ENCODE data around the gene TECTA. TPM values are rescaled to one million over a fixed set of nuclear protein-coding genes. Genes with fewer than 3 reads are reported as not detected.

The TECTA gene
- total and polyA plus RNA-seq, 2 experiments from 2014 or later, result 0.17 to 0.50 TPM

GRCh38 chr11:121119440-121119839 is 18.4 kb downstream of the TECTA start:
- DNase-seq (ENCODE audit: low spot score), result no peak
- Histone ChIP-seq H3K79me2 (no peaks in the 10 kb centered on the region), H3K4me3 (no peak overlapping the region), H3K4me2 (no peak overlapping the region), H3K36me3 (replicated peaks; ENCODE audit: insufficient read depth, low read depth) (no peaks in the 10 kb centered on the region), H3K9me2 (replicated peaks; ENCODE audit: insufficient read depth) (no peaks in the 10 kb centered on the region), H3K27ac (no peak overlapping the region), H3K9me3 (ENCODE audit: low read depth) (no peaks in the 10 kb centered on the region), H4K20me1 (ENCODE audit: insufficient read depth, poor library complexity, severe bottlenecking) (no peaks in the 10 kb centered on the region), H3K27me3 (peaks cover 5% of the 10 kb centered on the region), H2AFZ (no peak overlapping the region), H3K4me1 (ENCODE audit: insufficient read depth) (no peaks in the 10 kb centered on the region)
- WGBS (ENCODE audit: low lambda C conversion rate, missing lambda C conversion rate), result 47% methylated on average over 1 of the region's 1 CpG
- TF ChIP-seq, protein P1, sequence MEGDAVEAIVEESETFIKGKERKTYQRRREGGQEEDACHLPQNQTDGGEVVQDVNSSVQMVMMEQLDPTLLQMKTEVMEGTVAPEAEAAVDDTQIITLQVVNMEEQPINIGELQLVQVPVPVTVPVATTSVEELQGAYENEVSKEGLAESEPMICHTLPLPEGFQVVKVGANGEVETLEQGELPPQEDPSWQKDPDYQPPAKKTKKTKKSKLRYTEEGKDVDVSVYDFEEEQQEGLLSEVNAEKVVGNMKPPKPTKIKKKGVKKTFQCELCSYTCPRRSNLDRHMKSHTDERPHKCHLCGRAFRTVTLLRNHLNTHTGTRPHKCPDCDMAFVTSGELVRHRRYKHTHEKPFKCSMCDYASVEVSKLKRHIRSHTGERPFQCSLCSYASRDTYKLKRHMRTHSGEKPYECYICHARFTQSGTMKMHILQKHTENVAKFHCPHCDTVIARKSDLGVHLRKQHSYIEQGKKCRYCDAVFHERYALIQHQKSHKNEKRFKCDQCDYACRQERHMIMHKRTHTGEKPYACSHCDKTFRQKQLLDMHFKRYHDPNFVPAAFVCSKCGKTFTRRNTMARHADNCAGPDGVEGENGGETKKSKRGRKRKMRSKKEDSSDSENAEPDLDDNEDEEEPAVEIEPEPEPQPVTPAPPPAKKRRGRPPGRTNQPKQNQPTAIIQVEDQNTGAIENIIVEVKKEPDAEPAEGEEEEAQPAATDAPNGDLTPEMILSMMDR (IDR thresholded peaks at IDR 0.05; ENCODE audit: poor library complexity), result peak; percentile 30
- no peak for TF ChIP-seq EZH2phosphoT487 (IDR thresholded peaks at IDR 0.05; ENCODE audit: low read depth, severe bottlenecking, unreplicated experiment)
- TF ChIP-seq EZH2 (IDR thresholded peaks at IDR 0.05; ENCODE audit: borderline replicate concordance), result no peak

DNA sequence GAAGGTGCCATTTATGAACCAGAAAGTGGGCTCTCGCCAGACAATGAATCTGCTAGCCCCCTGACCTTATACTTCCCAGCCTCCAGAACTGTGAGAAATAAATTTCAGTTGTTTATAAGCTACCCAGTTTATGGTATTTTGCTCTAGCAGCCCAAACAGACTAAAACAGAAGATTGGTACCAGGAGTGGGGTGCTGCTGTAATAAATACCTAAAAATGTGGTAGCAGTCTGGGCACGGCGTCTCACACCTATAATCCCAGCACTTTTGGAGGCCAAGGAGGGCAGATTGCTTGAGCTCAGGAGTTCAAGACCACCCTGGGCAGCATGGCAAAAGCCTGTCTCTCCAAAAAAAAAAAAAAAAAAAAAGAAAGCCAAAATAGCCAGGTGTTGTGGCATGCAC is 21.3 kb downstream of the TECTA start:
- no peak for DNase-seq (ENCODE audit: low spot score)
- Histone ChIP-seq H3K27me3 (no peaks in the 10 kb centered on the region), H3K27ac (no peak overlapping the region), H3K4me2 (no peak overlapping the region), H3K9me2 (replicated peaks; ENCODE audit: insufficient read depth) (no peaks in the 10 kb centered on the region), H3K79me2 (no peaks in the 10 kb centered on the region), H3K36me3 (replicated peaks; ENCODE audit: insufficient read depth, low read depth) (no peaks in the 10 kb centered on the region), H4K20me1 (ENCODE audit: insufficient read depth, poor library complexity, severe bottlenecking) (no peaks in the 10 kb centered on the region), H2AFZ (no peak overlapping the region), H3K4me1 (ENCODE audit: insufficient read depth) (no peaks in the 10 kb centered on the region), H3K4me3 (no peak overlapping the region), H3K9me3 (ENCODE audit: low read depth) (no peaks in the 10 kb centered on the region)
- whole genome bisulfite sequencing (ENCODE audit: low lambda C conversion rate, missing lambda C conversion rate), result 84% methylated on average over 3 of the region's 3 CpGs
- TF ChIP-seq EZH2phosphoT487 (IDR thresholded peaks at IDR 0.05; ENCODE audit: low read depth, severe bottlenecking, unreplicated experiment), result no peak
- no peak for TF ChIP-seq EZH2 (IDR thresholded peaks at IDR 0.05; ENCODE audit: borderline replicate concordance)
- TF ChIP-seq, protein P1 (IDR thresholded peaks at IDR 0.05; ENCODE audit: poor library complexity), result no peak

- Histone ChIP-seq H3K9me3 (ENCODE audit: low read depth) (no peaks in the 10 kb centered on the region), H2AFZ (no peak overlapping the region), H3K9me2 (replicated peaks; ENCODE audit: insufficient read depth) (no peaks in the 10 kb centered on the region), H3K36me3 (replicated peaks; ENCODE audit: insufficient read depth, low read depth) (no peaks in the 10 kb centered on the region), H3K4me1 (ENCODE audit: insufficient read depth) (no peaks in the 10 kb centered on the region), H3K4me2 (no peak overlapping the region), H4K20me1 (ENCODE audit: insufficient read depth, poor library complexity, severe bottlenecking) (no peaks in the 10 kb centered on the region), H3K79me2 (no peaks in the 10 kb centered on the region), H3K27ac (no peak overlapping the region), H3K27me3 (no peaks in the 10 kb centered on the region), H3K4me3 (no peak overlapping the region)
- TF ChIP-seq EZH2 (IDR thresholded peaks at IDR 0.05; ENCODE audit: borderline replicate concordance), result no peak
- TF ChIP-seq, protein P1 (IDR thresholded peaks at IDR 0.05; ENCODE audit: poor library complexity), result no peak
- no peak for TF ChIP-seq EZH2phosphoT487 (IDR thresholded peaks at IDR 0.05; ENCODE audit: low read depth, severe bottlenecking, unreplicated experiment)
- WGBS (ENCODE audit: low lambda C conversion rate, missing lambda C conversion rate), result 79% methylated on average over 6 of the region's 6 CpGs
- DNase-seq (ENCODE audit: low spot score), result no peak
Measured at GRCh38 chr11:121123496-121124069, 22.5 kb downstream of the TECTA start.
